ENCODE results near the gene DDX52.
A peak's percentile ranks its signal among the peaks of the same experiment; 100 is the strongest.

DDX52 gene

DNA sequence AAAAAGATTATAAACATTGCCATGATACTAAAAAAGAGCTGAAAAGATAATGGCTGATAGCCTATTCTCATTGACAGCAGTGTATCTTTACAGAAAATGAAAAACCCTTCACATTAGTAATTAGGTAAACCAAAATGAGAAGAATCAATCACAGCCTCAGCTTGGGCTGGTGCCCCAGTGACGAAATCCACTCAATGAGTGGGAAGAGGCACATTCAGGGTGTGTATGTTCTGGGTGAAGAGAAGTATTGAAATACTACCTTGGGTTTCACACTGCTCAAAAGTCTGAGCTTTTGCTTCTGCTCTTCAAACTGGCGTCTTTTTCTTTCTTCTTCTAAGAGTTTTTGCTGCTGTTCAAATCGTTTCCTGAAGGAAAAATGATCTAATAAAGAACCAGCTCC lies 58.2 kb downstream of the DDX52 start:
- TF ChIP-seq, protein P1, sequence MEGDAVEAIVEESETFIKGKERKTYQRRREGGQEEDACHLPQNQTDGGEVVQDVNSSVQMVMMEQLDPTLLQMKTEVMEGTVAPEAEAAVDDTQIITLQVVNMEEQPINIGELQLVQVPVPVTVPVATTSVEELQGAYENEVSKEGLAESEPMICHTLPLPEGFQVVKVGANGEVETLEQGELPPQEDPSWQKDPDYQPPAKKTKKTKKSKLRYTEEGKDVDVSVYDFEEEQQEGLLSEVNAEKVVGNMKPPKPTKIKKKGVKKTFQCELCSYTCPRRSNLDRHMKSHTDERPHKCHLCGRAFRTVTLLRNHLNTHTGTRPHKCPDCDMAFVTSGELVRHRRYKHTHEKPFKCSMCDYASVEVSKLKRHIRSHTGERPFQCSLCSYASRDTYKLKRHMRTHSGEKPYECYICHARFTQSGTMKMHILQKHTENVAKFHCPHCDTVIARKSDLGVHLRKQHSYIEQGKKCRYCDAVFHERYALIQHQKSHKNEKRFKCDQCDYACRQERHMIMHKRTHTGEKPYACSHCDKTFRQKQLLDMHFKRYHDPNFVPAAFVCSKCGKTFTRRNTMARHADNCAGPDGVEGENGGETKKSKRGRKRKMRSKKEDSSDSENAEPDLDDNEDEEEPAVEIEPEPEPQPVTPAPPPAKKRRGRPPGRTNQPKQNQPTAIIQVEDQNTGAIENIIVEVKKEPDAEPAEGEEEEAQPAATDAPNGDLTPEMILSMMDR (IDR thresholded peaks at IDR 0.05): no peak
- H3K27ac Mint-ChIP-seq: no peak overlapping the region
- H3K4me3 Mint-ChIP-seq: no peak overlapping the region
- H3K36me3 Mint-ChIP-seq (ENCODE audit: low read depth): peaks cover 55% of the 10 kb centered on the region
- H3K27me3 Mint-ChIP-seq (ENCODE audit: low read depth, poor library complexity): peaks cover 3% of the 10 kb centered on the region
- H3K9me3 Mint-ChIP-seq: no peaks in the 10 kb centered on the region
- no peaks in the 10 kb centered on the region for H3K4me1 Mint-ChIP-seq
- no peak for DNase-seq

DNA sequence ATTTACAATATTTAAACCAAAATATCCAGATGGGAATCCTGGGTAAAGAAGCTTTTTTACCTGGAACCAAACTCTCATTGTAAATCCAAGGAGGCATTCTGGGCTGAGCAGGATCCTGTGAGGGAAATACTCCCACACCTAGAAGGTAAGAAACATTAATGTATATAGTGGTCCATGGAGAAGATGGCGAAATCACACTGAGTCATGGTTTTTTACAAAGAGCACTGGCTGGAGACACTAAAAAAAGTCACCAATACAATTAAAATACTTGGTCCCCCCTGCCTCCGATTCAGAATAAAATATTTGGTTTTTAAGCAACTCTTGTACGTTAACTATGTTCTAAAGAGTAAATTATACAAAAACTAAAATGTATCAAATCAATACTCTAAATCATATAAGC lies 67.0 kb downstream of the DDX52 start:
- Mint-ChIP-seq H3K36me3 (ENCODE audit: low read depth) (peaks cover 79% of the 10 kb centered on the region), H3K27ac (no peak overlapping the region), H3K4me1 (no peaks in the 10 kb centered on the region), H3K4me3 (no peak overlapping the region), H3K27me3 (ENCODE audit: low read depth, poor library complexity) (peaks cover 3% of the 10 kb centered on the region), H3K9me3 (peaks cover 21% of the 10 kb centered on the region)
- TF ChIP-seq, protein P1 (IDR thresholded peaks at IDR 0.05): no peak
- DNase-seq: no peak

DNA sequence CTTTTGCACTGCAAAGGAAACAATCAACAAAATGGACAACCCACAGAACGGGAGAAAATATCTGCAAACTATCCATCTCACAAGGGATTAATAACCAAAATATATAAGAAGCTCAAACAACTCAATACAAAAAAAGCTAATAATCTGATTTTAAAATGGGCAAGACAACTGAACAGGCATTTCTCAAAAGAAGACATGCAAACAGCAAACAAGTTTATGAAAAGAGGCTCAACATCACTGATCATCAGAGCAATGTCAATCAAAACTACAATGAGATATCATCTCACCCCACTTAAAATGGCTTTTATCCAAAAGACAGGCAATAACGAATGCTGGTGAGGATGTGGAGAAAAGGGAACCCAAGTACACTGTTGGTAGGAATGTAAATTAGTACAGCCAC lies 68.8 kb downstream of the DDX52 start:
- Mint-ChIP-seq H3K27me3 (ENCODE audit: low read depth, poor library complexity) (no peaks in the 10 kb centered on the region), H3K27ac (no peak overlapping the region), H3K36me3 (ENCODE audit: low read depth) (peaks cover 73% of the 10 kb centered on the region), H3K4me1 (no peaks in the 10 kb centered on the region), H3K4me3 (no peak overlapping the region), H3K9me3 (peaks cover 21% of the 10 kb centered on the region)
- TF ChIP-seq, protein P1 (IDR thresholded peaks at IDR 0.05): no peak
- DNase-seq: no peak

DNA sequence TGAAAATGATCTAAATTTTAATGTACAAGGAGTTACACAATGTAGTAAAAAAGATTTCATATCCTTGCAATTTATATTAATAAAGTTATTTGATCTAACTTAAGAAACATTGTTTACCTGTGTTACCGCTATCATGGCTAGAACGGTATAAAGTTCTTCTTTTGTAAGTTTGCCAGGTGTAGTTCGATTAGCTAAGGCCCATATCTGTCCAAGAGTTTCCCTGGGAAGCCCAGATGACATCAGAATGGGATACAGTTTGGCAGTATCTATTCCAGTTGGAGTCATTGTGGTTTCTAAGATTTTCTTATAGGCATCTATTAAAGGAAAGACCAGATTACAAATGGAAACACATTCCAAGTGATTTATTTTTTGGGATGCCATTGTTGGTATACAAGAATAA lies 71.6 kb downstream of the DDX52 start:
- Mint-ChIP-seq H3K36me3 (ENCODE audit: low read depth) (peaks cover 76% of the 10 kb centered on the region), H3K4me1 (no peaks in the 10 kb centered on the region), H3K9me3 (peaks cover 22% of the 10 kb centered on the region), H3K27me3 (ENCODE audit: low read depth, poor library complexity) (no peaks in the 10 kb centered on the region), H3K4me3 (no peak overlapping the region), H3K27ac (no peak overlapping the region)
- no peak for DNase-seq
- TF ChIP-seq, protein P1 (IDR thresholded peaks at IDR 0.05): no peak

DNA sequence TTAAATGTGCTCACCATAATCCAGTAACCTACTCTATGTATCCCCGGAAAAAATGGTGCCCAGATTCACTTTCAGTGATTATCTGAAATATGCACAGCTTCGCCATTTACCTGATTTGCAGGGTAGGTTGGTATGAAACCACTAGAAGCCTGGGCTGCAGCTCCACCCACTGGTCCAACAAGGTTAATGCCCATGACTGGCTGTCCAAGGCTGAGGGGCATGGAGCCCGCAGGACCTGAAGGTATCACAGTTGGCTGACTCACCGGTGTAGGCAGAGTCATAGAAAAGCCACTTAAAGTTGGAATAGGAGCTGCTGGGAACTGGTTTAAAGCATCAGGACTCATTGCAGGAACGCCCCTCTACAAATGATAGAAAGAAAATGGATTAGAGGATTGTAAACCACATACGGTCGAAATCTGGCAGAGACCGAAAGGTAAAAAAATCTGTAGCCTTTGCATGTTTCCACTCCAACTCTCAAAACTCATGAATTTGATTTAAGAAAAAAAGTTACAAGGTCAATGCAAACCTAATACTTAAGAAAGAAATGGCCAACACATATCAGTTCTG lies 72.6 kb downstream of the DDX52 start:
- TF ChIP-seq, protein P1 (IDR thresholded peaks at IDR 0.05): peak; percentile 29
- no peaks in the 10 kb centered on the region for H3K4me1 Mint-ChIP-seq
- H3K36me3 Mint-ChIP-seq (ENCODE audit: low read depth): peaks cover 71% of the 10 kb centered on the region
- H3K27me3 Mint-ChIP-seq (ENCODE audit: low read depth, poor library complexity): no peaks in the 10 kb centered on the region
- peaks cover 24% of the 10 kb centered on the region for H3K9me3 Mint-ChIP-seq
- H3K4me3 Mint-ChIP-seq: no peak overlapping the region
- H3K27ac Mint-ChIP-seq: no peak overlapping the region
- peak; percentile 29 for DNase-seq

DNA sequence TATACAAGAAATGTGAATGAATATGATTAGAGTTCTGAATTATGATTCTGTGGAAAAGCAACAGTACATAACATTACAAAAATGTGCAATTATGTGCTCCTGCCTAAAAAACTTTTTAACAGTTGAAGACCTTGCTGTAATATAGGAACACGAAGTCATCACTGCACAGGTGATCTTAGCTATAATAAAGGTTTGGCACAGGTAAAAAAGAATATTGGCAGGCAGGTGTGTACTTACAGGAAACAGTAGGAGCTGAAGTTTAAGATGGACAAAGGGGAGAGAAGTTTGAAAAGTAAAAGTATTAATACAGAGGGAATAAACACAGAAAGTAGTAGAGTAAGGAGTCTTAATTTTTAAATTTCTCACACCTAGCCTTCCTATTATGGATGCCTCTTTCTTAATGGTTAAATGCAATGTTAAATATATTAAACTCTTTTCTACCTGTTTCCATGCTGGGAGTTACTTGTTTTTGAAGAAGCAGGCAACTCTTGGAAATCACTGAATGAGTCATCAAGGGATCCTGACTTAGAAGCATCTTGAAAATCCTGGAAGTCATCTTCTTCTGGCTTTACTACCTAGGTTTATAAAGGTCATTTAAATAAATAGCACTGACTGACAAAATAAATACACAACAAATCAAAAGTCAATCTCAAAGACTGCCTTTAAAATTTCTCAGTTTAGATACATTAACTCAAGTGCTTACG lies 74.7 kb downstream of the DDX52 start:
- TF ChIP-seq, protein P1 (IDR thresholded peaks at IDR 0.05): no peak
- DNase-seq: no peak
- no peak overlapping the region for H3K4me3 Mint-ChIP-seq
- no peaks in the 10 kb centered on the region for H3K4me1 Mint-ChIP-seq
- H3K27ac Mint-ChIP-seq: peak overlapping the region; percentile 8
- peaks cover 71% of the 10 kb centered on the region for H3K36me3 Mint-ChIP-seq (ENCODE audit: low read depth)
- H3K9me3 Mint-ChIP-seq: peaks cover 20% of the 10 kb centered on the region
- no peaks in the 10 kb centered on the region for H3K27me3 Mint-ChIP-seq (ENCODE audit: low read depth, poor library complexity)

All from nephron progenitor cell (in vitro differentiated cells).